ENCODE measurements around the gene PCMT1. TPM values are rescaled to one million over a fixed set of nuclear protein-coding genes. Genes with fewer than 3 reads are reported as not detected.

Gene PCMT1
- 147 TPM for total RNA-seq (ENCODE audit: unreplicated experiment)
- long read RNA-seq, transcript PCMT1-201 (7 exons, 1,293 nt): minor isoform, 29 of 194 reads
- long read RNA-seq, transcript PCMT1-203 (8 exons, 1,938 nt): minor isoform, 74 of 194 reads
- long read RNA-seq, transcript PCMT1-205 (8 exons, 1,984 nt): major isoform, 81 of 194 reads
- long read RNA-seq, partial matches to known transcripts: 1 of 194 reads
- long read RNA-seq, other reads (novel, unspliced or antisense): 8 of 194 reads

DNA sequence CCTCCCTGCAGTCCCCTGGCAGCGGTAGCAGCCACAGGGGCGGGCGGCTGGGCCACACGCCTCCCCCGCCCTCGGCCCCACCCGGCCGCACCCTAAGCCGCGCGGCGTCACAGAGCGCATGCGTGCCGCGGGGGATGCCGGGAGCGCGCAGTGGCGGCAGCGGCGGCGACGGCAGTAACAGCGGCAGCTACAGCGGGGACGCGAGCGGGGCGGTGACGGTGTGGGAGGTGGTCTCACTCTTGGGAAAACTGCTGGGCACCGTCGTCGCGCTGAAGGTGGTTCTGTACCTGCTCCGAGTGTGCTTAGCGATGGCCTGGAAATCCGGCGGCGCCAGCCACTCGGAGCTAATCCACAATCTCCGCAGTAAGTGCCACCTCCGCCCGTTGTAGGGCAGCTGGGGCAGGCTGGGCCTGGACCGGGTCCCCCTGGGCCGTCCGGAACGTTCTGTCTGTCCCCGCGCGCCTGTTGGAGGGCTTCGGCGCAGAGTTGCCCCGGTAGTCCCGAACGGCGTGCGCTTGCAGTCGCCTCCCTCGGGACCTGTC is at the start of gene PCMT1:
Gene PCMT1, plus strand, starts transcription at position 148 of the 542 bp plus-strand sequence. Its CDS starts 161 bp downstream, at position 309.
- H3K27ac Mint-ChIP-seq (ENCODE audit: unreplicated experiment): peak within 1 kb of the TSS; percentile 93
- peak within 1 kb of the TSS; percentile 96 for H3K4me3 Mint-ChIP-seq (ENCODE audit: unreplicated experiment)
- TF ChIP-seq, protein P1, sequence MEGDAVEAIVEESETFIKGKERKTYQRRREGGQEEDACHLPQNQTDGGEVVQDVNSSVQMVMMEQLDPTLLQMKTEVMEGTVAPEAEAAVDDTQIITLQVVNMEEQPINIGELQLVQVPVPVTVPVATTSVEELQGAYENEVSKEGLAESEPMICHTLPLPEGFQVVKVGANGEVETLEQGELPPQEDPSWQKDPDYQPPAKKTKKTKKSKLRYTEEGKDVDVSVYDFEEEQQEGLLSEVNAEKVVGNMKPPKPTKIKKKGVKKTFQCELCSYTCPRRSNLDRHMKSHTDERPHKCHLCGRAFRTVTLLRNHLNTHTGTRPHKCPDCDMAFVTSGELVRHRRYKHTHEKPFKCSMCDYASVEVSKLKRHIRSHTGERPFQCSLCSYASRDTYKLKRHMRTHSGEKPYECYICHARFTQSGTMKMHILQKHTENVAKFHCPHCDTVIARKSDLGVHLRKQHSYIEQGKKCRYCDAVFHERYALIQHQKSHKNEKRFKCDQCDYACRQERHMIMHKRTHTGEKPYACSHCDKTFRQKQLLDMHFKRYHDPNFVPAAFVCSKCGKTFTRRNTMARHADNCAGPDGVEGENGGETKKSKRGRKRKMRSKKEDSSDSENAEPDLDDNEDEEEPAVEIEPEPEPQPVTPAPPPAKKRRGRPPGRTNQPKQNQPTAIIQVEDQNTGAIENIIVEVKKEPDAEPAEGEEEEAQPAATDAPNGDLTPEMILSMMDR (IDR thresholded peaks at IDR 0.05; ENCODE audit: partially characterized antibody, unreplicated experiment): no peak
- H3K4me1 Mint-ChIP-seq (ENCODE audit: low read depth, unreplicated experiment): peaks cover 10% of the 10 kb centered on the region
- peaks cover 12% of the 10 kb centered on the region for H3K9me3 Mint-ChIP-seq (ENCODE audit: unreplicated experiment)
- peaks cover 9% of the 10 kb centered on the region for H3K27me3 Mint-ChIP-seq (ENCODE audit: unreplicated experiment)
- peak; percentile 95 for DNase-seq
- H3K36me3 Mint-ChIP-seq (ENCODE audit: unreplicated experiment): no peaks in the 10 kb centered on the region

DNA sequence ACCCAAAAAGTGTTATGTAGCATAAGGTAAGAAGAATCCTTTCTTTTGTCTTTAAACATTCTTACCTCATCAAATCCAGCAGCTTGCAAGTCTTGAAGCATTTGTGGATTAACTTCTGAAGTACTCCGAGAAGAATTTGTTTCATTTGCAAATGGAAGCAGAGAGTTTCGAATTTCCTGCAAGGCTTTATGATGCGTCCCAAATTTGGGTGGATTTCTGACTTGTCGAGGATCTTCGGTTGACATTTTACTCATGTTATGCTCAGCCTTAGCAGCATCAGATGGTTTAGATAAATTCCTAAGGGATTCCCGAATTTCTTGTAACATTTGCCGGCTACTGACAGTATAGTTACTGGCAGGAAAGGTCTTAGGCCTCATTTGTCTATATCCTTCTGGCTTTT is 47.8 kb upstream of the PCMT1 start:
- Mint-ChIP-seq H3K27ac (ENCODE audit: unreplicated experiment) (no peak overlapping the region), H3K27me3 (ENCODE audit: unreplicated experiment) (no peaks in the 10 kb centered on the region), H3K4me3 (ENCODE audit: unreplicated experiment) (peak overlapping the region; percentile 42), H3K36me3 (ENCODE audit: unreplicated experiment) (no peaks in the 10 kb centered on the region), H3K4me1 (ENCODE audit: low read depth, unreplicated experiment) (peaks cover 5% of the 10 kb centered on the region), H3K9me3 (ENCODE audit: unreplicated experiment) (no peaks in the 10 kb centered on the region)
- TF ChIP-seq, protein P1 (IDR thresholded peaks at IDR 0.05; ENCODE audit: partially characterized antibody, unreplicated experiment): no peak
- no peak for DNase-seq

DNA sequence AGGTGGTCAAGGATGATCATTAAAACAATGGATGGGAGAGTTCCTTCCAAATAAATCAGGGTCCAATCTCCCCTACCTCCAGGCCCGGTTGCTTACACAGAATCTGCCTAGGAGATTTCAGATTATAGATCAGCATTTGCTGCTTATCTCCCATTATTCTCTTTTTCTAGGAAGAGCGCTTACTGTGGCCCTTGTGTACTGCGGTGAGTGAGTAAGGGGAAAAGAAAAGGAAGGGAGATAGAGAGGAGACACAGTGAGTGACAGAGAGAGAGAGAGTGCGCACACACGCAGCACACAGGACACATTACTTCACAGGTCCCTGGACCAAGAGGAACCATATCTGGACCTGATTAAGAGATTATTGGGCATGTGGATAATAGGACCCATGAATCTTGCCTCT is 37.8 kb upstream of the PCMT1 start:
- H3K27me3 Mint-ChIP-seq (ENCODE audit: unreplicated experiment): no peaks in the 10 kb centered on the region
- TF ChIP-seq, protein P1 (IDR thresholded peaks at IDR 0.05; ENCODE audit: partially characterized antibody, unreplicated experiment): no peak
- H3K9me3 Mint-ChIP-seq (ENCODE audit: unreplicated experiment): no peaks in the 10 kb centered on the region
- no peak overlapping the region for H3K4me3 Mint-ChIP-seq (ENCODE audit: unreplicated experiment)
- H3K27ac Mint-ChIP-seq (ENCODE audit: unreplicated experiment): no peak overlapping the region
- no peak for DNase-seq
- H3K4me1 Mint-ChIP-seq (ENCODE audit: low read depth, unreplicated experiment): peaks cover 19% of the 10 kb centered on the region
- H3K36me3 Mint-ChIP-seq (ENCODE audit: unreplicated experiment): no peaks in the 10 kb centered on the region

DNA sequence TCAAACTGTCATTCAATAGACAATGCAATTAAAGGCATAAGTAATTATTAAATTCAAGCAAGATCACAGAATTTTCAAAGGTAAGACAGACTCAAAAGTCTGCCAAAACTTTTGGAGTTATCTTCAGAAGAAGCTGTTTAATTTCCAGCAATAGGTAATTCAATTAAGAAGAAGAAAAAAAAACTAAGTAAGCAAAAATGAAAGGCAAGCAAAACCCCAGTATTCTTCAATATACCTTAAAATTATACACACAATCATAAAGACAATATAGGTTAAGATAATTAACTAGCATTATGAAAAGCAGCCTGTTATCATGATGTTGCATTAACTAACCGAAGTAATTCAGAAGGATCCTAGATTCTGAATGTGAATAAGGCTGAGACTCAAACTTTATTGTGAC is 35.1 kb upstream of the PCMT1 start:
- DNase-seq: no peak
- peaks cover 9% of the 10 kb centered on the region for H3K27me3 Mint-ChIP-seq (ENCODE audit: unreplicated experiment)
- peaks cover 24% of the 10 kb centered on the region for H3K4me1 Mint-ChIP-seq (ENCODE audit: low read depth, unreplicated experiment)
- no peaks in the 10 kb centered on the region for H3K36me3 Mint-ChIP-seq (ENCODE audit: unreplicated experiment)
- no peak overlapping the region for H3K4me3 Mint-ChIP-seq (ENCODE audit: unreplicated experiment)
- peaks cover 4% of the 10 kb centered on the region for H3K9me3 Mint-ChIP-seq (ENCODE audit: unreplicated experiment)
- H3K27ac Mint-ChIP-seq (ENCODE audit: unreplicated experiment): no peak overlapping the region
- TF ChIP-seq, protein P1 (IDR thresholded peaks at IDR 0.05; ENCODE audit: partially characterized antibody, unreplicated experiment): no peak
